H1 (cell line): ENCODE data around the gene GABRG2. TPM values are rescaled to one million over a fixed set of nuclear protein-coding genes. Genes with fewer than 3 reads are reported as not detected.

ENCODE experiments used
- CTCF ChIA-PET: fragments of 300-600 bp; sonication (Branson Sonifier 250); formaldehyde crosslinking; loops from one replicate; lab custom pipeline; 2021; ENCODE audit not compliant: partially characterized antibody; lab: Charles Lee
- POLR2A ChIA-PET: fragments of 300-600 bp; sonication (Branson Sonifier 250); formaldehyde crosslinking; loops from one replicate; lab custom pipeline; 2021; ENCODE audit warnings: inconsistent platforms; ENCODE audit not compliant: partially characterized antibody; lab: Charles Lee
- DNase-seq, 2 experiments: peaks; one replicate each; pipeline versions ENCODE4 v3.0.0 to v3.0.0-alpha.2; 2010 to 2022; ENCODE audit warnings: low spot score in 2 of 2, low read depth in 1 of 2, mixed read lengths in 1 of 2
- FAIRE-seq: peaks from 2 replicates; lab custom pipeline; 2011; peaks lifted over from hg19 to GRCh38; lab: Jason Lieb, UNC
- H2AFZ ChIP-seq: 2 replicates; pipeline ENCODE4 v1.8.1; 2012; ENCODE audit warnings: low read length, inconsistent platforms
- H2AK5ac ChIP-seq: 2 replicates; pipeline ENCODE4 v1.6.1; 2013; ENCODE audit warnings: low read depth, low read length
- H2BK120ac ChIP-seq: replicated peaks from 2 replicates; pipeline ENCODE3; 2013; ENCODE audit warnings: low read depth, low read length, inconsistent platforms
- H2BK12ac ChIP-seq: 2 replicates; pipeline ENCODE4 v1.6.1; 2013; ENCODE audit warnings: low read depth, low read length
- H2BK15ac ChIP-seq: 2 replicates; pipeline ENCODE4 v1.6.1; 2013; ENCODE audit warnings: low read length
- H2BK20ac ChIP-seq: 2 replicates; pipeline ENCODE4 v1.6.1; 2013; ENCODE audit warnings: low read length
- H2BK5ac ChIP-seq: 2 replicates; pipeline ENCODE4 v1.6.1; 2013; ENCODE audit warnings: low read depth, low read length
- H3K14ac ChIP-seq: 2 replicates; pipeline ENCODE4 v1.6.1; 2013; ENCODE audit warnings: inconsistent platforms; ENCODE audit not compliant: insufficient read length
- H3K18ac ChIP-seq: 2 replicates; pipeline ENCODE4 v1.6.1; 2013; ENCODE audit warnings: low read length; ENCODE audit errors: extremely low read depth
- H3K23ac ChIP-seq: 2 replicates; pipeline ENCODE4 v1.6.1; 2013; ENCODE audit warnings: inconsistent platforms; ENCODE audit not compliant: insufficient read length
- H3K23me2 ChIP-seq: 2 replicates; pipeline ENCODE4 v1.6.1; 2013; ENCODE audit warnings: low read depth, low read length
- H3K27ac ChIP-seq: 2 replicates; pipeline ENCODE4 v1.6.1; 2011; ENCODE audit warnings: low read depth, low read length, inconsistent platforms
- H3K27me3 ChIP-seq, 4 experiments: replicated peaks in 1 of 4; 1 replicate in 1 of 4; 2 replicates in 3 of 4; pipeline versions ENCODE4 v1.6.1 to v1.8.1; 2011 to 2013; ENCODE audit warnings: low read length in 3 of 4, mild to moderate bottlenecking in 3 of 4, inconsistent platforms in 2 of 4, mixed read lengths in 2 of 4, moderate library complexity in 1 of 4; ENCODE audit not compliant: control insufficient read depth in 3 of 4, insufficient read depth in 3 of 4; ENCODE audit errors: extremely low read depth in 1 of 4
- H3K36me3 ChIP-seq, 4 experiments: 2 replicates each; pipeline versions ENCODE4 v1.6.1 to v1.8.1; 2011 to 2013; ENCODE audit warnings: mild to moderate bottlenecking in 4 of 4, low read length in 3 of 4, moderate library complexity in 2 of 4, control low read depth in 1 of 4, inconsistent platforms in 1 of 4; ENCODE audit not compliant: insufficient read depth in 4 of 4, control insufficient read depth in 2 of 4
- H3K4ac ChIP-seq: replicated peaks from 2 replicates; pipeline ENCODE3; 2013; ENCODE audit warnings: low read length, low read depth, mixed read lengths, inconsistent platforms; ENCODE audit not compliant: insufficient read length
- H3K4me1 ChIP-seq, 4 experiments: replicated peaks in 1 of 4; 1 replicate in 1 of 4; 2 replicates in 3 of 4; pipeline versions ENCODE4 v1.6.1 to v1.8.1; 2011 to 2013; ENCODE audit warnings: low read length in 3 of 4, inconsistent platforms in 2 of 4, mixed read lengths in 1 of 4; ENCODE audit not compliant: insufficient read depth in 4 of 4, control insufficient read depth in 3 of 4
- H3K4me2 ChIP-seq, 2 experiments: 2 replicates each; pipeline versions ENCODE4 v1.6.1 to v1.8.1; 2011 to 2013; ENCODE audit warnings: low read depth in 2 of 2, low read length in 2 of 2, control low read depth in 1 of 2, inconsistent platforms in 1 of 2, mild to moderate bottlenecking in 1 of 2; ENCODE audit not compliant: insufficient read depth in 1 of 2
- H3K4me3 ChIP-seq, 4 experiments: fragments of 200-600, 300-600 bp in 1 of 4; sonication (generic), shearing (Covaris generic), sonication (Bioruptor Twin) in 1 of 4; 2 replicates each; pipeline versions ENCODE4 v1.5.1 to v1.8.1; 2011 to 2016; ENCODE audit warnings: low read length in 4 of 4, low read depth in 3 of 4, control low read depth in 2 of 4, inconsistent platforms in 2 of 4, mild to moderate bottlenecking in 2 of 4, mixed read lengths in 1 of 4, moderate library complexity in 1 of 4; ENCODE audit not compliant: insufficient read depth in 2 of 4; ENCODE audit errors: extremely low read depth in 1 of 4
- H3K56ac ChIP-seq: replicated peaks from 2 replicates; pipeline ENCODE3; 2013; ENCODE audit warnings: low read depth, mild to moderate bottlenecking, mixed read lengths, low read length, inconsistent platforms; ENCODE audit not compliant: insufficient read length
- H3K79me1 ChIP-seq: 2 replicates; pipeline ENCODE4 v1.6.1; 2013; ENCODE audit warnings: low read depth, low read length, control low read depth
- H3K79me2 ChIP-seq, 2 experiments: 2 replicates each; pipeline versions ENCODE4 v1.6.1 to v1.8.1; 2012 to 2013; ENCODE audit warnings: low read length in 2 of 2, mild to moderate bottlenecking in 2 of 2, inconsistent platforms in 1 of 2; ENCODE audit not compliant: insufficient read depth in 2 of 2, control insufficient read depth in 1 of 2
- H3K9ac ChIP-seq, 4 experiments: replicated peaks in 1 of 4; 1 replicate in 1 of 4; 2 replicates in 3 of 4; pipeline versions ENCODE4 v1.6.1 to v1.8.1; 2011 to 2013; ENCODE audit warnings: low read depth in 3 of 4, low read length in 3 of 4, control low read depth in 2 of 4, mild to moderate bottlenecking in 2 of 4, moderate library complexity in 2 of 4, inconsistent platforms in 1 of 4; ENCODE audit errors: extremely low read depth in 1 of 4
- H3K9me3 ChIP-seq, 2 experiments: 2 replicates each; pipeline versions ENCODE4 v1.6.1 to v1.8.1; 2012 to 2013; ENCODE audit warnings: mild to moderate bottlenecking in 2 of 2, moderate library complexity in 2 of 2, control low read depth in 1 of 2, inconsistent platforms in 1 of 2, low read depth in 1 of 2, low read length in 1 of 2, mixed read lengths in 1 of 2; ENCODE audit not compliant: insufficient read depth in 2 of 2
- H4K20me1 ChIP-seq, 2 experiments: replicated peaks in 1 of 2; 2 replicates each; pipeline versions ENCODE3 to v1.8.1; 2011 to 2013; ENCODE audit warnings: inconsistent platforms in 2 of 2, low read length in 2 of 2, mild to moderate bottlenecking in 1 of 2; ENCODE audit not compliant: insufficient read depth in 2 of 2, control insufficient read depth in 1 of 2
- H4K5ac ChIP-seq: 2 replicates; pipeline ENCODE4 v1.6.1; 2013; ENCODE audit warnings: low read length, low read depth, mixed read lengths, inconsistent platforms; ENCODE audit not compliant: insufficient read length
- H4K8ac ChIP-seq: 2 replicates; pipeline ENCODE4 v1.8.0; 2013; ENCODE audit warnings: mild to moderate bottlenecking, moderate library complexity, low read length, inconsistent platforms; ENCODE audit not compliant: insufficient read depth; ENCODE audit errors: extremely low read depth
- H4K91ac ChIP-seq: replicated peaks from 2 replicates; pipeline ENCODE3; 2013; ENCODE audit warnings: low read length, mixed read lengths, inconsistent platforms; ENCODE audit not compliant: insufficient read length
- BACH1 ChIP-seq: IDR thresholded peaks from 2 replicates; pipeline ENCODE4 v1.6.1; 2012; ENCODE audit warnings: low read length, improper control_type of control experiment
- BCL11A ChIP-seq, 2 experiments: IDR thresholded peaks; one replicate each; pipeline ENCODE4 v1.6.1; 2011; ENCODE audit warnings: low read depth in 2 of 2, low read length in 2 of 2, mild to moderate bottlenecking in 2 of 2
- CREB1 ChIP-seq: IDR thresholded peaks from 2 replicates; pipeline ENCODE4 v1.6.1; 2012; ENCODE audit warnings: inconsistent platforms
- CTBP2 ChIP-seq: IDR thresholded peaks from 2 replicates; pipeline ENCODE4 v1.7.0; 2011; ENCODE audit warnings: borderline replicate concordance, mild to moderate bottlenecking, moderate library complexity, mixed read lengths, low read length; ENCODE audit not compliant: insufficient read depth, insufficient read length
- EP300 ChIP-seq, 2 experiments: IDR thresholded peaks; 1 replicate in 1 of 2; 2 replicates in 1 of 2; pipeline ENCODE4 v1.6.1; 2011 to 2012; ENCODE audit warnings: low read depth in 2 of 2, low read length in 2 of 2, mild to moderate bottlenecking in 2 of 2, borderline replicate concordance in 1 of 2, inconsistent platforms in 1 of 2, moderate library complexity in 1 of 2
- EZH2 ChIP-seq: fragments of 200-600 bp; sonication (generic); IDR thresholded peaks from 2 replicates; pipeline ENCODE4 v1.7.1; 2012; ENCODE audit warnings: low read depth, mild to moderate bottlenecking, moderate library complexity, low read length, inconsistent platforms; ENCODE audit not compliant: severe bottlenecking
- NANOG ChIP-seq: IDR thresholded peaks from 2 replicates; pipeline ENCODE4 v1.6.1; 2011; ENCODE audit warnings: low read length, low read depth, mild to moderate bottlenecking, inconsistent platforms; ENCODE audit not compliant: insufficient read depth, poor library complexity, severe bottlenecking
- PHF8 ChIP-seq: fragments of 200-600 bp; sonication (generic); conservative IDR thresholded peaks from 2 replicates; pipeline ENCODE4 v1.7.1; 2012; ENCODE audit warnings: low read depth, mild to moderate bottlenecking, inconsistent platforms, low read length, moderate library complexity
- RBBP5 ChIP-seq: IDR thresholded peaks from 2 replicates; pipeline ENCODE4 v1.7.1; 2012; ENCODE audit warnings: low read depth, mild to moderate bottlenecking, inconsistent platforms, low read length, moderate library complexity, borderline replicate concordance
- RXRA ChIP-seq: IDR thresholded peaks from 2 replicates; pipeline ENCODE4 v1.6.1; 2011; ENCODE audit warnings: low read depth, mild to moderate bottlenecking, low read length, moderate library complexity; ENCODE audit not compliant: insufficient read depth
- SP1 ChIP-seq: IDR thresholded peaks from 2 replicates; pipeline ENCODE4 v1.6.1; 2011; ENCODE audit warnings: low read depth, low read length
- TAF7 ChIP-seq: optimal IDR thresholded peaks from 2 replicates; pipeline ENCODE3; 2011; ENCODE audit warnings: low read depth, mild to moderate bottlenecking, inconsistent platforms, low read length, moderate library complexity, borderline replicate concordance
- TBP ChIP-seq: IDR thresholded peaks from 2 replicates; pipeline ENCODE4 v1.6.1; 2011; ENCODE audit warnings: low read depth, low read length, improper control_type of control experiment
- TEAD4 ChIP-seq: IDR thresholded peaks from 2 replicates; pipeline ENCODE4 v1.6.1; 2012; ENCODE audit warnings: low read depth, low read length, inconsistent platforms, mixed read lengths
- WGBS, 2 experiments: shearing (Covaris generic) in 1 of 2; methylation state at CpG; one replicate each; pipeline versions ENCODE4 v1.1.6 to v1.1.7; 2013 to 2015; ENCODE audit warnings: low lambda C conversion rate in 2 of 2, mixed read lengths in 2 of 2, inconsistent platforms in 1 of 2, low coverage in 1 of 2, missing lambda C conversion rate in 1 of 2; ENCODE audit not compliant: insufficient replicate concordance in 2 of 2, insufficient coverage in 1 of 2, insufficient read length in 1 of 2; ENCODE audit errors: extremely low coverage in 1 of 2, missing lambda C conversion rate in 1 of 2; 5-methylcytosine and 5-hydroxymethylcytosine counted together
- polyA plus RNA-seq, 7 experiments: library from polyadenylated mRNA; depleted of rRNA in 3 of 7; stranded (reverse) in 5 of 7; unstranded in 2 of 7; fragments of >200 nt in 5 of 7; fragments of 200-250 nt in 2 of 7; gene quantifications; 1 replicate in 5 of 7; 2 replicates in 1 of 7; 4 replicates in 1 of 7; pipeline versions ENCODE4 v1.2.1 to v1.2.3, GENCODE V29; 2011 to 2013; ENCODE audit warnings: missing spikeins in 2 of 7, mixed read lengths in 2 of 7
- total RNA-seq: library from RNA; stranded (reverse); fragmentation: NEBNext Ultra II Directional; extraction: Animal tissue kit (Norgen Biotek cat#: 25700); gene quantifications from 2 replicates; pipeline ENCODE4 v1.2.1, GENCODE V29; 2021

The GABRG2 gene
- total and polyA plus RNA-seq, 2 of the 8 experiments (the other 6 are each of a cell fraction or from before 2014, with no cell fraction given), result 2.0 to 2.8 TPM

DNA sequence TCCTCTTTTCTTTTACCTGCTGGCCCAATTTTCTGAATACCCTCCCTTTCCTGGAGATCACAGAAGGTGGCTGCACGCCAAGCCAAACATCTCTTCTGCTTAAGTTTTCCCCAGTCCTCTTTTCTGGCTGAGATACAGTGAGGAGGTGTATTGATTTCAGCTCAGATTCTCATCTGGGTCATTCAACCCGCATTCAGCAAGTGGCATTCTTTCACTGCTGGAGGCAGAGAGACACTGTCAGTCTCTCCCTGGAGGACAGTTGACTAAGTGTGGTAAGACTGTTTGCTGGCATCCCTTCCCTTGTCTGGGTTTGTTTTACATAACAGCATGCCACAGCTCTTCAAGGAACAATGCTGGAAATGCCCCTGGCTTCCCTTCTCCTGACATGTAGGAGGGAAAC is 60.5 kb downstream of the GABRG2 start:
- Histone ChIP-seq H3K79me2 (no peaks in the 10 kb centered on the region), H3K23me2 (no peaks in the 10 kb centered on the region), H2BK5ac (no peak overlapping the region; the same call in 1 of the 2 replicates), H2BK20ac (no peak overlapping the region), H4K91ac (no peak overlapping the region), H3K27ac (no peak overlapping the region), H3K36me3 (no peaks in the 10 kb centered on the region), H3K9me3 (no peaks in the 10 kb centered on the region), H3K4ac (no peak overlapping the region), H2BK12ac (no peak overlapping the region), H3K9ac (no peak overlapping the region), H2AK5ac (no peak overlapping the region), H4K8ac (no peak overlapping the region), H4K5ac (no peak overlapping the region), H3K4me2 (peak overlapping the region; percentile 35 to 57), H3K56ac (no peak overlapping the region), H2BK15ac (no peak overlapping the region), H3K23ac (no peak overlapping the region), H2BK120ac (no peak overlapping the region), H3K79me1 (no peaks in the 10 kb centered on the region), H3K18ac (no peak overlapping the region), H3K27me3 (no peaks in the 10 kb centered on the region), H2AFZ (no peak overlapping the region), H3K4me3 (no peak overlapping the region), H3K14ac (no peak overlapping the region), H4K20me1 (no peaks in the 10 kb centered on the region), H3K4me1 (peaks cover 0 to 12% (median 4%) of the 10 kb centered on the region in 4 experiments; a peak in 6 of 7 replicates)
- 10% methylated on average over 2 of the region's 2 CpGs; no CpG with 5 or more reads in 1 of the 2 experiments for WGBS, 2 experiments
- ChIA-PET CTCF (interaction anchor here (0.5 to 0.9 kb wide), 3 partner anchors 27 to 226 kb away, joined by 3 read pairs; no protein-coding TSS in a partner anchor), POLR2A (interaction anchor here (0.7 to 1.0 kb wide), 2 partner anchors 30 to 1610 kb away, joined by 3 read pairs; no protein-coding TSS in a partner anchor)
- peak; percentile 100 for FAIRE-seq
- DNase-seq, result peak; percentile 46 to 61
- TF ChIP-seq EZH2 (no peak), RBBP5 (no peak), RXRA (no peak), EP300 (IDR thresholded peaks at IDR 0.05; ENCODE audit: borderline replicate concordance in 1 of 2, low read depth in 2 of 2, low read length in 2 of 2) (peak in 1 of 2 experiments; percentile 60; a peak in 1 of 3 replicates), SP1 (no peak), NANOG (peak; percentile 75), CREB1 (no peak), TAF7 (no peak), BACH1 (no peak), TBP (peak; percentile 34; the same call in 1 of the 2 replicates), CTBP2 (peak; percentile 86), TEAD4 (peak; percentile 91), PHF8 (no peak), BCL11A (IDR thresholded peaks at IDR 0.05; ENCODE audit: low read depth in 2 of 2, low read length in 2 of 2) (peak in 1 of 2 experiments; percentile 6)
